ENCODE data around the gene FFAR3. TPM values are rescaled to one million over a fixed set of nuclear protein-coding genes. Genes with fewer than 3 reads are reported as not detected.

FFAR3 gene
- total and polyA plus RNA-seq, 2 of the 8 experiments (the other 6 are each of a cell fraction or from before 2014, with no cell fraction given), result not detected

DNA sequence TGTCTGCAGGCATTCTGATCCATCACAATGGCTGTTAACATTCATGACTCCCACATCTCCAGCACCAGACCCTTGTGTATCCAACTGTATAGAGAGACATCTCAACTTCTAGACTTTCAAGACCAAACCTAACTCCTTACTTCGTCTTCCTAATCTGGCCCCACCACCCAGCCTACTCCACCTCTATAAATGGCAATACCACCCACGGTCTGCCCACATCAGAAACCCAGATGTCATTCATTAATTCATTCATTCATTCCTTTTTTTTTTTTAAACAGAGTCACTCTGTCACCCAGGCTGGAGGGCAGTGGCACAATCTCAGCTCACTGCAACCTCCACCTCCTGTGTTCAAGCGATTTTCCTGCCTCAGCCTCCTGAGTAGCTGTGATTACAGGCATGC is 23.1 kb downstream of the FFAR3 start:
- no peak overlapping the region for H4K5ac ChIP-seq (ENCODE audit: insufficient read length, low read depth, low read length)
- H3K23ac ChIP-seq (ENCODE audit: insufficient read length), result no peak overlapping the region
- H3K4me3 ChIP-seq (ENCODE audit: extremely low read depth in 1 of 4, insufficient read depth in 2 of 4, low read depth in 3 of 4, low read length in 4 of 4), result no peak overlapping the region
- no peaks in the 10 kb centered on the region for H3K4me1 ChIP-seq (replicated peaks in 1 of 4; ENCODE audit: control insufficient read depth in 3 of 4, insufficient read depth in 4 of 4, low read length in 3 of 4)
- H3K14ac ChIP-seq (ENCODE audit: insufficient read length), result no peak overlapping the region
- no peak overlapping the region for H2BK15ac ChIP-seq (ENCODE audit: low read length)
- no peak overlapping the region for H3K56ac ChIP-seq (replicated peaks; ENCODE audit: insufficient read length, low read depth, low read length)
- peaks cover 23% of the 10 kb centered on the region in 2 experiments for H3K9me3 ChIP-seq (ENCODE audit: insufficient read depth in 2 of 2, low read depth in 1 of 2, low read length in 1 of 2)
- ChIA-PET POLR2A (ENCODE audit: partially characterized antibody) (no interaction called here), CTCF (ENCODE audit: partially characterized antibody) (interaction anchor here (1.8 kb wide), 1 partner anchor 29 kb away, joined by 5 read pairs; no protein-coding TSS in a partner anchor)
- no peak overlapping the region for H3K4me2 ChIP-seq (ENCODE audit: insufficient read depth in 1 of 2, low read depth in 2 of 2, low read length in 2 of 2)
- no peaks in the 10 kb centered on the region for H3K23me2 ChIP-seq (ENCODE audit: low read depth, low read length)
- H4K20me1 ChIP-seq (replicated peaks in 1 of 2; ENCODE audit: control insufficient read depth in 1 of 2, insufficient read depth in 2 of 2, low read length in 2 of 2), result no peaks in the 10 kb centered on the region
- H3K79me2 ChIP-seq (ENCODE audit: control insufficient read depth in 1 of 2, insufficient read depth in 2 of 2, low read length in 2 of 2), result no peaks in the 10 kb centered on the region
- H3K9ac ChIP-seq (replicated peaks in 1 of 4; ENCODE audit: extremely low read depth in 1 of 4, low read depth in 3 of 4, low read length in 3 of 4), result no peak overlapping the region
- no peaks in the 10 kb centered on the region for H3K79me1 ChIP-seq (ENCODE audit: low read depth, low read length)
- no peak overlapping the region for H2AFZ ChIP-seq (ENCODE audit: low read length)
- H2BK120ac ChIP-seq (replicated peaks; ENCODE audit: low read depth, low read length), result no peak overlapping the region
- H4K91ac ChIP-seq (replicated peaks; ENCODE audit: insufficient read length, low read length), result no peak overlapping the region
- no peak overlapping the region for H2BK12ac ChIP-seq (ENCODE audit: low read depth, low read length)
- 72% methylated on average over 3 of the region's 3 CpGs; no CpG with 5 or more reads in 1 of the 2 experiments for WGBS, 2 experiments (ENCODE audit: extremely low coverage in 1 of 2, insufficient coverage in 1 of 2, insufficient read length in 1 of 2, insufficient replicate concordance in 2 of 2, low coverage in 1 of 2, low lambda C conversion rate in 2 of 2, missing lambda C conversion rate in 1 of 2)
- no peak overlapping the region for H3K4ac ChIP-seq (replicated peaks; ENCODE audit: insufficient read length, low read depth, low read length)
- no peak overlapping the region for H3K18ac ChIP-seq (ENCODE audit: extremely low read depth, low read length)
- no peak overlapping the region for H2BK5ac ChIP-seq (ENCODE audit: low read depth, low read length)
- FAIRE-seq (no peak), DNase-seq (ENCODE audit: low read depth in 1 of 2, low spot score in 2 of 2) (no peak)
- H2AK5ac ChIP-seq (ENCODE audit: low read depth, low read length), result no peak overlapping the region
- H3K27me3 ChIP-seq (replicated peaks in 1 of 4; ENCODE audit: control insufficient read depth in 3 of 4, extremely low read depth in 1 of 4, insufficient read depth in 3 of 4, low read length in 3 of 4), result no peaks in the 10 kb centered on the region; a peak in 1 of 7 replicates
- H3K27ac ChIP-seq (ENCODE audit: low read depth, low read length), result no peak overlapping the region
- H2BK20ac ChIP-seq (ENCODE audit: low read length), result no peak overlapping the region
- no peak overlapping the region for H4K8ac ChIP-seq (ENCODE audit: extremely low read depth, insufficient read depth, low read length)
- no peaks in the 10 kb centered on the region for H3K36me3 ChIP-seq (ENCODE audit: control insufficient read depth in 2 of 4, insufficient read depth in 4 of 4, low read length in 3 of 4)
- TF ChIP-seq NRF1 (IDR thresholded peaks at IDR 0.05; ENCODE audit: low read depth, low read length) (no peak), KDM4A (IDR thresholded peaks at IDR 0.05; ENCODE audit: low read depth, low read length, severe bottlenecking) (no peak), SP2 (IDR thresholded peaks at IDR 0.05; ENCODE audit: low read length) (no peak), CREB1 (IDR thresholded peaks at IDR 0.05) (no peak), BRCA1 (IDR thresholded peaks at IDR 0.05; ENCODE audit: low read depth, low read length) (no peak), CBX8 (IDR thresholded peaks at IDR 0.05; ENCODE audit: borderline replicate concordance, low read depth, low read length) (no peak), RFX5 (IDR thresholded peaks at IDR 0.05; ENCODE audit: borderline replicate concordance, low read depth, low read length) (no peak), TAF1 (IDR thresholded peaks at IDR 0.05; ENCODE audit: low read depth, low read length) (no peak), RBBP5 (IDR thresholded peaks at IDR 0.05; ENCODE audit: borderline replicate concordance, low read depth, low read length) (no peak), CEBPB (IDR thresholded peaks at IDR 0.05; ENCODE audit: low read depth, low read length) (no peak), CHD2 (IDR thresholded peaks at IDR 0.05; ENCODE audit: low read length) (no peak)
- TF ChIP-seq, protein P1, sequence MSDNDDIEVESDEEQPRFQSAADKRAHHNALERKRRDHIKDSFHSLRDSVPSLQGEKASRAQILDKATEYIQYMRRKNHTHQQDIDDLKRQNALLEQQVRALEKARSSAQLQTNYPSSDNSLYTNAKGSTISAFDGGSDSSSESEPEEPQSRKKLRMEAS (IDR thresholded peaks at IDR 0.05), result no peak
- TF ChIP-seq, protein P2, sequence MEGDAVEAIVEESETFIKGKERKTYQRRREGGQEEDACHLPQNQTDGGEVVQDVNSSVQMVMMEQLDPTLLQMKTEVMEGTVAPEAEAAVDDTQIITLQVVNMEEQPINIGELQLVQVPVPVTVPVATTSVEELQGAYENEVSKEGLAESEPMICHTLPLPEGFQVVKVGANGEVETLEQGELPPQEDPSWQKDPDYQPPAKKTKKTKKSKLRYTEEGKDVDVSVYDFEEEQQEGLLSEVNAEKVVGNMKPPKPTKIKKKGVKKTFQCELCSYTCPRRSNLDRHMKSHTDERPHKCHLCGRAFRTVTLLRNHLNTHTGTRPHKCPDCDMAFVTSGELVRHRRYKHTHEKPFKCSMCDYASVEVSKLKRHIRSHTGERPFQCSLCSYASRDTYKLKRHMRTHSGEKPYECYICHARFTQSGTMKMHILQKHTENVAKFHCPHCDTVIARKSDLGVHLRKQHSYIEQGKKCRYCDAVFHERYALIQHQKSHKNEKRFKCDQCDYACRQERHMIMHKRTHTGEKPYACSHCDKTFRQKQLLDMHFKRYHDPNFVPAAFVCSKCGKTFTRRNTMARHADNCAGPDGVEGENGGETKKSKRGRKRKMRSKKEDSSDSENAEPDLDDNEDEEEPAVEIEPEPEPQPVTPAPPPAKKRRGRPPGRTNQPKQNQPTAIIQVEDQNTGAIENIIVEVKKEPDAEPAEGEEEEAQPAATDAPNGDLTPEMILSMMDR (IDR thresholded peaks at IDR 0.05; ENCODE audit: control extremely low read depth in 1 of 3, insufficient read depth in 1 of 3, low read depth in 1 of 3, low read length in 3 of 3), result no peak

Data from H1 (cell line).